Testis (tissue), 3 donors: ENCODE measurements around the gene ZNF276. TPM values are rescaled to one million over a fixed set of nuclear protein-coding genes. Genes with fewer than 3 reads are reported as not detected.
"Not testable (repeated sequence)": the region's sequence is repeated elsewhere in the genome, so short reads cannot be mapped to it uniquely, and the experiment has no call there.

Experiments
- DNase-seq: peaks from one replicate; pipeline ENCODE4 v3.0.0-alpha.2; 2019
- H3K27ac ChIP-seq, 2 donors: fragments of 200-600 bp; sonication (generic); one replicate each; pipeline ENCODE4 v1.5.1; 2019
- H3K27me3 ChIP-seq: fragments of 200-600 bp; sonication (generic); one replicate; pipeline ENCODE4 v1.5.1; 2019
- H3K36me3 ChIP-seq: fragments of 200-600 bp; sonication (generic); one replicate; pipeline ENCODE4 v1.5.1; 2017; ENCODE audit warnings: low read depth; ENCODE audit errors: missing control alignments
- H3K4me1 ChIP-seq: fragments of 200-600 bp; sonication (generic); one replicate; pipeline ENCODE4 v1.5.1; 2019
- H3K4me3 ChIP-seq, 2 donors: fragments of 200-600 bp; sonication (generic); one replicate each; pipeline ENCODE4 v1.5.1; 2017 to 2019
- H3K9me3 ChIP-seq: fragments of 200-600 bp; sonication (generic); one replicate; pipeline ENCODE4 v1.5.1; 2017
- POLR2A ChIP-seq: fragments of 450-650 bp; IDR thresholded peaks from one replicate; pipeline ENCODE4 v1.6.1; 2017; ENCODE audit warnings: antibody characterized with exemption, mild to moderate bottlenecking, moderate library complexity
- WGBS, 2 donors: methylation state at CpG; one replicate each; pipeline ENCODE4 v1.1.5; 2018; 5-methylcytosine and 5-hydroxymethylcytosine counted together
- intact Hi-C: fragments of 100-400 bp; cut with DNase I; formaldehyde crosslinking; loops from one replicate; pipeline ENCODE4 v1.15.1; 2023; ENCODE audit warnings: low total_unique reads
- polyA plus RNA-seq: library from polyadenylated mRNA; stranded (reverse); fragments of 350-450 nt; fragmentation: Illumina TruSeq; extraction: RNeasy Lipid Tissue Mini Kit (QIAGEN cat#74804); gene quantifications from one replicate; pipeline ENCODE4 v1.2.3, GENCODE V29; 2014; ENCODE audit warnings: low read depth, low replicate concordance; ENCODE audit not compliant: insufficient read depth
- total RNA-seq, 2 donors: library from RNA; depleted of rRNA; stranded (reverse); fragments of >200 nt; gene quantifications; one replicate each; pipeline ENCODE4 v1.2.3, GENCODE V29; 2016
- TF ChIP-seq, protein P1 (sequence below), 3 experiments: fragments of 450-650 bp in 2 of 3; fragments of 200-600 bp in 1 of 3; sonication (generic) in 1 of 3; IDR thresholded peaks; one replicate each; pipeline ENCODE4 v1.5.1; 2016 to 2019; ENCODE audit warnings: antibody characterized with exemption in 3 of 3, mild to moderate bottlenecking in 2 of 3, moderate library complexity in 1 of 3

The ZNF276 gene
- total and polyA plus RNA-seq, 3 donors from 2014 or later, result 31.0 to 48.4 (median 37.8) TPM

DNA sequence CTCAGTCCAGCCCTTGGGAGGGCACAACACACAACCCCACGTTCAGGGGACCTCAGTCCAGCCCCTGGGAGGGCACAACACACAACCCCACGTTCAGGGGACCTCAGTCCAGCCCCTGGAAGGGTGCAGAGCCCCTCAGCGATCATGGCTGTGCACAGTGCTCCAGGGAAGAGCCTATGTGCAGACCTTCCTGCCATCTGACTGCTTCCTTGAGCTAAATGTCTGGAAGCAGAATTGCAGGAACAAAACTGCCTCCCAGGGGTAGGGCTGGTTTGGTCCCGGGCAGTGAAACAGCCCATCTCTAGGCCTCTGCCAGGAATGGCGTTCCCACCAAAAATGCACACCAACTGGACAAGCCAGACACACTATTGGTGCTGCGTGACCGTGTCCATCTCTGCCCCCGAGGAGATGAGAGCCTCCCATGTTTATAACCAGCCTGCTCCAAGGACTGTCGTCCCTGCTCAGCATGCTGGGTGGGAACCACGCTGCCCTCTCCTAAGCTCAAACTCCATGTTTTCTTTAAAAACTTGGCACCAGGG is 44.0 kb downstream of the ZNF276 start:
- intact Hi-C loops, result no loop called here
- WGBS, 2 donors, result 84 to 86% methylated on average over 5 to 10 of the region's 10 CpGs
- Histone ChIP-seq H3K4me3 (no peak overlapping the region), H3K27ac (no peak overlapping the region), H3K9me3 (no peaks in the 10 kb centered on the region), H3K4me1 (no peaks in the 10 kb centered on the region), H3K27me3 (no peaks in the 10 kb centered on the region), H3K36me3 (no peaks in the 10 kb centered on the region)
- TF ChIP-seq, protein P1, sequence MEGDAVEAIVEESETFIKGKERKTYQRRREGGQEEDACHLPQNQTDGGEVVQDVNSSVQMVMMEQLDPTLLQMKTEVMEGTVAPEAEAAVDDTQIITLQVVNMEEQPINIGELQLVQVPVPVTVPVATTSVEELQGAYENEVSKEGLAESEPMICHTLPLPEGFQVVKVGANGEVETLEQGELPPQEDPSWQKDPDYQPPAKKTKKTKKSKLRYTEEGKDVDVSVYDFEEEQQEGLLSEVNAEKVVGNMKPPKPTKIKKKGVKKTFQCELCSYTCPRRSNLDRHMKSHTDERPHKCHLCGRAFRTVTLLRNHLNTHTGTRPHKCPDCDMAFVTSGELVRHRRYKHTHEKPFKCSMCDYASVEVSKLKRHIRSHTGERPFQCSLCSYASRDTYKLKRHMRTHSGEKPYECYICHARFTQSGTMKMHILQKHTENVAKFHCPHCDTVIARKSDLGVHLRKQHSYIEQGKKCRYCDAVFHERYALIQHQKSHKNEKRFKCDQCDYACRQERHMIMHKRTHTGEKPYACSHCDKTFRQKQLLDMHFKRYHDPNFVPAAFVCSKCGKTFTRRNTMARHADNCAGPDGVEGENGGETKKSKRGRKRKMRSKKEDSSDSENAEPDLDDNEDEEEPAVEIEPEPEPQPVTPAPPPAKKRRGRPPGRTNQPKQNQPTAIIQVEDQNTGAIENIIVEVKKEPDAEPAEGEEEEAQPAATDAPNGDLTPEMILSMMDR (IDR thresholded peaks at IDR 0.05), result no peak
- no peak for TF ChIP-seq POLR2A
- DNase-seq, result no peak

DNA sequence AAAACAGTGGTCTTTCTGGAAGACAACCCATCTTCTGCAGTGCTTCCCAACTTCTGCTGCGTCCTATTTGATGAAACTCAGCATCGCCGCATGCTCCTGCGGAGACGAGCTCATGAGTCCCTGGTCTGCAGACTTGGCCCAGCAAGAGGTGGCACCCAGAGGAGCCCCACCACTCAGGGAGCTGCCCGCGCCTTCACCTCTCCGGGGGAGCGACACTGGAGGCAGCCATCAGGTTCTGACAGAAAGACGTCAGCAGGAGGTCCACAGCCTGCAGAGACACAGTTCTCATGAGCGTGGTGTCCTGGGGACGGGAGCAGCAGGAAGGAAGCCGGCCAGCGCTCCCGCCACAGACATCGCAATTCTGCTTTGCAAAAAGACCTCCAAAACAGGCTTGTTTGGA is 49.0 kb downstream of the ZNF276 start:
- H3K27ac ChIP-seq, result no peak overlapping the region
- H3K36me3 ChIP-seq, result no peaks in the 10 kb centered on the region
- intact Hi-C loops, result no loop called here
- no peaks in the 10 kb centered on the region for H3K4me1 ChIP-seq
- H3K27me3 ChIP-seq, result no peaks in the 10 kb centered on the region
- no peak overlapping the region for H3K4me3 ChIP-seq
- no peak for TF ChIP-seq POLR2A
- TF ChIP-seq, protein P1 (IDR thresholded peaks at IDR 0.05), result no peak
- 89 to 96% methylated on average over 7 to 16 of the region's 16 CpGs for WGBS, 2 donors
- no peak for DNase-seq
- H3K9me3 ChIP-seq, result no peaks in the 10 kb centered on the region

DNA sequence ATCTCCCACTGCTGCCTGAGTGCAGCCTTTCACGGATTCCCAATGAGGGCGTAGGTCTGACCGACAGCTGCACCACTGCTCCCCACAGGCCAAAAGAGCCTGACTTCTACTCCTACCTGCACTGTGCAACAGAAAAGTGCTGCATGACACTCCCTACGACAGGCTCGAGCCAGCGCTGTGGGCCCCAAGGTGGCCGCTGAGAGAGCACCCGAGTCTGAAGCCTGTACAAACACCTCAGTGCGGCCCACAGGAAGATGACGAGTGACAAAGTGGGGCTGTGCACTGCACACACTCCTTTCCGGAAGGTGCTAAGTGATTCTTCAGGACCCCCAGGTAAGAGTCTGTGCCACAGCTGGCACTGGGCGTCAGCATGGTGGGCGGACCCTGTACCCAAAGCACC is 53.9 kb downstream of the ZNF276 start:
- H3K9me3 ChIP-seq, result no peaks in the 10 kb centered on the region
- 91 to 97% methylated on average over 12 to 13 of the region's 13 CpGs for WGBS, 2 donors
- DNase-seq, result no peak
- H3K4me3 ChIP-seq, result no peak overlapping the region
- intact Hi-C loops, result no loop called here
- H3K27ac ChIP-seq, result no peak overlapping the region
- H3K36me3 ChIP-seq, result no peaks in the 10 kb centered on the region
- no peaks in the 10 kb centered on the region for H3K27me3 ChIP-seq
- no peaks in the 10 kb centered on the region for H3K4me1 ChIP-seq
- TF ChIP-seq, protein P1 (IDR thresholded peaks at IDR 0.05), result no peak
- TF ChIP-seq POLR2A, result no peak

DNA sequence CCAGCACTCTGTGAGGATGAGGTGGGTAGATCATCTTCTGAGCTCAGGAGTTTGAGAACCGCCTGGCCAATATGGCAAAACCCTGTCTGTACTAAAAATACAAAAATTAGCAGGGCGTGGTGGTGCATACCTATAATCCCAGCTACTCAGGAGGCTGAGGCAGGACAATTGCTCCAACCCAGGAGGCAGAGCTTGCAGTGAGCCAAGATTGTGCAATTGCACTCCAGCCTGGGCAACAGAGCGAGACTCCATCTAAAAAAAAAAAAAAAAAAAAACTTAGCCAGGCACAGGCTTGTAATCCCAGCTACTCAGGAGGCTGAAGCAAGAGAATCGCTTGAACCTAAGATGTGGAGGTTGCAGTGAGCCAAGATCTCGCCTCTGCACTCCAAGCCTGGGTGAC is 56.9 kb downstream of the ZNF276 start:
- DNase-seq, H3K4me3 ChIP-seq, H3K27ac ChIP-seq, H3K27me3 ChIP-seq, H3K4me1 ChIP-seq, intact Hi-C loops, H3K36me3 ChIP-seq, H3K9me3 ChIP-seq: not testable (repeated sequence)
- WGBS, 2 donors, result 93 to 94% methylated on average over 5 of the region's 5 CpGs

DNA sequence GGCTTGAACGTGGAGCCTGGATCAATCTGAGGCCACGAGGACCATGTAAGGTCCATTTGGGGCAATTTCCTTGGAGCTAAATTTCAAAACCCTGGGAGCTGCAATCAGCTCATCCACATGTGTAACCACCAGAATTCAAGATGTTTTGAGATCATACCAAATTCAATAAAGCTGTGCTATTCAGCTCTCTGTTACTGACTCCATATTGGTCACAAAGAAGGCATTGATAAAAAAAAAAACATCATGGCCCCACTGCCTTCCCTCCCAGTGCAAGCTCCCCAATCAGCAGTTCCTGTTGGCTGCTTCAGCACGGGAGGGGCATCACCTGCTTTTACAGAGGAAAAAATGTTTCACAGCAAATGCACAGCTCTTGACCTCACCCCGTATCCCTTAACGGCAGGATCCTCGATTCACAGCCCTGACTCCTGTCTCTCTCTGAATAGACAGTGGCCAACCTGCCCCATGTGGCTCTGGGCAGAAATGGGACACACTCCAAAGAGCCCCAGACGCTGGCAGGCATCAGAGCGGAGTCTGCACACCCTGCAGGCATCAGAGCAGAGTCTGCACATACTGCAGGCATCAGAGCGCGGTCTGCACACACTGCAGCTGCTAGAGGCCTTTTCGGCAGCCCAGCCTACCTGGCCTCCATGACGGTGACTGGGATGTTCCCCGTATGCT is 58.0 kb downstream of the ZNF276 start:
- no peaks in the 10 kb centered on the region for H3K27me3 ChIP-seq
- no peaks in the 10 kb centered on the region for H3K36me3 ChIP-seq
- no peak for DNase-seq
- H3K9me3 ChIP-seq, result no peaks in the 10 kb centered on the region
- no peak overlapping the region for H3K27ac ChIP-seq
- no peak for TF ChIP-seq POLR2A
- TF ChIP-seq, protein P1 (IDR thresholded peaks at IDR 0.05), result no peak
- intact Hi-C loops, result no loop called here
- H3K4me3 ChIP-seq, result no peak overlapping the region
- 84 to 94% methylated on average over 9 to 13 of the region's 13 CpGs for WGBS, 2 donors
- no peaks in the 10 kb centered on the region for H3K4me1 ChIP-seq
